KMS-11 (cell line): ENCODE data around the gene TMEM42.
"Not testable (repeated sequence)": the region's sequence is repeated elsewhere in the genome, so short reads cannot be mapped to it uniquely, and the experiment has no call there.

Experiments used
- H2AFZ ChIP-seq: fragments of 200-600 bp; sonication (generic); 2 replicates; pipeline ENCODE4 v1.6.1; 2016; ENCODE audit warnings: antibody characterized with exemption, mixed run types, low read depth
- H3K27ac ChIP-seq: fragments of 200-600 bp; sonication (generic); 2 replicates; pipeline ENCODE4 v1.6.1; 2016; ENCODE audit warnings: mild to moderate bottlenecking, mixed run types
- H3K27me3 ChIP-seq: fragments of 200-600 bp; sonication (generic); 2 replicates; pipeline ENCODE4 v1.6.1; 2017; ENCODE audit warnings: mild to moderate bottlenecking, low read depth, mixed run types, moderate library complexity; ENCODE audit not compliant: insufficient read depth
- H3K36me3 ChIP-seq: fragments of 200-600 bp; sonication (generic); 2 replicates; pipeline ENCODE4 v1.6.1; 2017; ENCODE audit warnings: mild to moderate bottlenecking, mixed run types; ENCODE audit not compliant: insufficient read depth
- H3K4me1 ChIP-seq: fragments of 200-600 bp; sonication (generic); 2 replicates; pipeline ENCODE4 v1.6.1; 2016; ENCODE audit warnings: mild to moderate bottlenecking, low read depth, mixed run types; ENCODE audit not compliant: poor library complexity, severe bottlenecking
- H3K4me2 ChIP-seq: fragments of 200-600 bp; sonication (generic); 2 replicates; pipeline ENCODE4 v1.7.0; 2016; ENCODE audit warnings: mild to moderate bottlenecking, mixed run types
- H3K4me3 ChIP-seq: fragments of 200-600 bp; sonication (generic); IDR thresholded peaks from 2 replicates; pipeline ENCODE4 v1.6.1; 2017; ENCODE audit warnings: low read depth, low read length, mixed read lengths; ENCODE audit not compliant: insufficient read depth
- H3K79me2 ChIP-seq: fragments of 200-600 bp; sonication (generic); 2 replicates; pipeline ENCODE4 v1.6.1; 2016; ENCODE audit warnings: low read depth, mixed run types; ENCODE audit not compliant: insufficient read depth
- H3K9ac ChIP-seq: fragments of 200-600 bp; sonication (generic); 2 replicates; pipeline ENCODE4 v1.6.1; 2016; ENCODE audit warnings: mild to moderate bottlenecking, mixed run types
- H4K20me1 ChIP-seq: fragments of 200-600 bp; sonication (generic); 2 replicates; pipeline ENCODE4 v1.6.1; 2016; ENCODE audit warnings: mild to moderate bottlenecking, mixed run types; ENCODE audit not compliant: insufficient read depth
- TF ChIP-seq, protein P1 (sequence below): fragments of 200-600 bp; sonication (generic); conservative IDR thresholded peaks from 2 replicates; pipeline ENCODE4 v1.6.1; 2017; ENCODE audit warnings: low read depth, mild to moderate bottlenecking, antibody characterized with exemption, low read length, moderate library complexity, mixed read lengths

TMEM42 gene

DNA sequence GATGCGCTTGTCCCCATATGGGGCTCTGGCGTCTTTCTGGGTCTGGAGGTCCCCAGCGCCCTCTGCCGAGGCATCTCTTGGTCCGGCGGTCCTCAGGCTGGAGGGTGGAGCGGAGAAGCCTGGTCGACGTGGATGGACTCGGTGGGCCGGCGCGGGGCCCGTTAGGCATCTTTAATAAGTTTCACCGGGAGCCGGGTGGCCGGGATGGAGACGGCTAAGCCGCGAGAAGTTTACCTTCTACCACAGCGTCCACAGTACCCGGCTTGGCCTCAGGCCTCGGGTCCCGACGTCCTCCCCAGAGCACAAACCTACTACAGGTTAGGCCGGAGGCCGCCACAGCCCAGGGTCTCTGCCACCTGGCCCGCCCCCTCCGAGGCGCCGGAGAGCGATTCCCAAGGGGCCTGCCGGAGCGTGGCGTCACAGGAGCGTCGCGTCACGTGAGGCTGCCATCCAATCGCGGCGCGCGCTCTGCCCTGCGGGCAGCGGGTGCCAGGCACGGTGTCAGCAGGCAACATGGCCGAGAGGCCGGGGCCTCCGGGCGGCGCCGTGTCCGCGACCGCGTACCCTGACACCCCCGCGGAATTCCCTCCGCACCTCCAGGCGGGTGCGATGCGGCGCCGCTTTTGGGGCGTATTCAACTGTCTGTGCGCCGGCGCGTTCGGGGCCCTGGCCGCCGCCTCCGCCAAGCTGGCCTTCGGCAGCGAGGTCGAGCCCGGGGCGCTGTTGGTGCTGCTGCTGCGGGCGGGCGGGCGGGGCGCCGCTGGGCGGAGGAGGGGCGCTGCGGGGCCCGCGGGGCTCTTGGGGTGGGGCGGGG lies at the start of gene TMEM42:
TMEM42 (plus strand) TSS at position 501 of the 814 bp plus-strand sequence; CDS start at position 514, 13 bp downstream.
- Histone ChIP-seq H3K27me3 (no peaks in the 10 kb centered on the region), H2AFZ (peak within 1 kb of the TSS; percentile 57), H3K27ac (peak within 1 kb of the TSS; percentile 58), H3K9ac (peak within 1 kb of the TSS; percentile 76; the same call in 1 of the 2 replicates), H3K79me2 (no peaks in the 10 kb centered on the region), H3K36me3 (no peaks in the 10 kb centered on the region), H3K4me2 (peak within 1 kb of the TSS; percentile 59), H4K20me1 (no peaks in the 10 kb centered on the region), H3K4me1 (peaks cover 43% of the 10 kb centered on the region), H3K4me3 (peak within 1 kb of the TSS; percentile 42)
- TF ChIP-seq, protein P1, sequence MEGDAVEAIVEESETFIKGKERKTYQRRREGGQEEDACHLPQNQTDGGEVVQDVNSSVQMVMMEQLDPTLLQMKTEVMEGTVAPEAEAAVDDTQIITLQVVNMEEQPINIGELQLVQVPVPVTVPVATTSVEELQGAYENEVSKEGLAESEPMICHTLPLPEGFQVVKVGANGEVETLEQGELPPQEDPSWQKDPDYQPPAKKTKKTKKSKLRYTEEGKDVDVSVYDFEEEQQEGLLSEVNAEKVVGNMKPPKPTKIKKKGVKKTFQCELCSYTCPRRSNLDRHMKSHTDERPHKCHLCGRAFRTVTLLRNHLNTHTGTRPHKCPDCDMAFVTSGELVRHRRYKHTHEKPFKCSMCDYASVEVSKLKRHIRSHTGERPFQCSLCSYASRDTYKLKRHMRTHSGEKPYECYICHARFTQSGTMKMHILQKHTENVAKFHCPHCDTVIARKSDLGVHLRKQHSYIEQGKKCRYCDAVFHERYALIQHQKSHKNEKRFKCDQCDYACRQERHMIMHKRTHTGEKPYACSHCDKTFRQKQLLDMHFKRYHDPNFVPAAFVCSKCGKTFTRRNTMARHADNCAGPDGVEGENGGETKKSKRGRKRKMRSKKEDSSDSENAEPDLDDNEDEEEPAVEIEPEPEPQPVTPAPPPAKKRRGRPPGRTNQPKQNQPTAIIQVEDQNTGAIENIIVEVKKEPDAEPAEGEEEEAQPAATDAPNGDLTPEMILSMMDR, result no peak

DNA sequence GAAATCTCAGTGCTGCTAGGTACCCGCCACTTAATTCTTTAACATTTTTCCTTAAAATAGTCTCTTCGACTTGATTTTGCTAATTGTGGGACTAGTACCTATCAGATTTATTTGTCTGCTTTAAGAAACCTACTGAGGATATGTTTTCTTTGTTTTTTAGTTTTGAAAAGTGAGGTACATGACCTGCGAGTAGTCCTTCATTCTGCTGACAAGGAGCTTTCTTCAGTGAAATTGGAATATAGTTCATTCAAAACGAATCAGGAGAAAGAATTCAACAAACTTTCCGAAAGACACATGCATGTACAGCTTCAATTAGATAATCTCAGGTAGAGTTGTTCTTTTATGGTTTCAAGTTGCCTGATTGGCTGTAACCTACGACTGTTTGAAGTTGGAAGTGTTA lies 47.0 kb upstream of the TMEM42 start:
- Histone ChIP-seq H2AFZ (no peak overlapping the region), H3K27me3 (no peaks in the 10 kb centered on the region), H3K9ac (no peak overlapping the region), H3K36me3 (no peaks in the 10 kb centered on the region), H3K4me1 (no peaks in the 10 kb centered on the region), H3K79me2 (no peaks in the 10 kb centered on the region), H3K4me2 (no peak overlapping the region), H3K4me3 (no peak overlapping the region), H4K20me1 (no peaks in the 10 kb centered on the region), H3K27ac (no peak overlapping the region)
- TF ChIP-seq, protein P1, result no peak

DNA sequence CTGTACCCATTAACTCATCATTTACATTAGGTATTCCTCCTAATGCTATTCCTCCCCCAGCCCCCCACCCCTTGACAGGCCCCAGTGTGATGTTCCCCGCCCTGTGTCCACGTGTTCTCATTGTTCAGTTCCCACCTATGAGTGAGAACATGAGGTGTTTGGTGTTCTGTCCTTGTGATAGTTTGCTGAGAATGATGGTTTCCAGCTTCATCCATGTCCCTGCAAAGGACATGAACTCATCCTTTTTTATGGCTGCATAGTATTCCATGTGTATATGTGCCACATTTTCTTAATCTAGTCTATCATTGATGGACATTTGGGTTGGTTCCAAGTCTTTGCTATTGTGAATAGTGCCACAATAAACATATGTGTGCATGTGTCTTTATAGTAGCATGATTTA lies 45.4 kb upstream of the TMEM42 start:
- H3K36me3 ChIP-seq, H4K20me1 ChIP-seq, H3K9ac ChIP-seq, H3K79me2 ChIP-seq, H3K4me1 ChIP-seq, H3K4me3 ChIP-seq, H3K27me3 ChIP-seq, H2AFZ ChIP-seq, H3K4me2 ChIP-seq, H3K27ac ChIP-seq: not testable (repeated sequence)

DNA sequence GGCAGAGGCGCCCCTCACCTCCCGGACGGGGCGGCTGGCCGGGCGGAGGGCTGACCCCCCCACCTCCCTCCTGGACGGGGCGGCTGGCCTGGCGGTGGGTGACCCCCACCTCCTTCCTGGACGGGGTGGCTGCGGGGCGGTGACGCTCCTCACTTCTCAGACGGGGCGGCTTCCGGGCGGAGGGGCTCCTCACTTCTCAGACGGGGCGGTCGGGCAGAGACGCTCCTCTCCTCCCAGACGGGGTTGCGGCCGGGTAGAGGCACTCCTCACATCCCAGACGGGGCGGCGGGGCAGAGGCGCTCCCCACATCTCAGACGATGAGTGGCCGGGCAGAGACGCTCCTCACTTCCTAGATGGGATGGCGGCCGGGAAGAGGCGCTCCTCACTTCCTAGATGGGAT lies 40.5 kb upstream of the TMEM42 start:
- H3K9ac ChIP-seq, H3K4me2 ChIP-seq, H4K20me1 ChIP-seq, H2AFZ ChIP-seq, H3K36me3 ChIP-seq, H3K27me3 ChIP-seq, H3K27ac ChIP-seq, H3K4me3 ChIP-seq, H3K79me2 ChIP-seq: not testable (repeated sequence)
- H3K4me1 ChIP-seq, result peaks cover 12% of the 10 kb centered on the region

DNA sequence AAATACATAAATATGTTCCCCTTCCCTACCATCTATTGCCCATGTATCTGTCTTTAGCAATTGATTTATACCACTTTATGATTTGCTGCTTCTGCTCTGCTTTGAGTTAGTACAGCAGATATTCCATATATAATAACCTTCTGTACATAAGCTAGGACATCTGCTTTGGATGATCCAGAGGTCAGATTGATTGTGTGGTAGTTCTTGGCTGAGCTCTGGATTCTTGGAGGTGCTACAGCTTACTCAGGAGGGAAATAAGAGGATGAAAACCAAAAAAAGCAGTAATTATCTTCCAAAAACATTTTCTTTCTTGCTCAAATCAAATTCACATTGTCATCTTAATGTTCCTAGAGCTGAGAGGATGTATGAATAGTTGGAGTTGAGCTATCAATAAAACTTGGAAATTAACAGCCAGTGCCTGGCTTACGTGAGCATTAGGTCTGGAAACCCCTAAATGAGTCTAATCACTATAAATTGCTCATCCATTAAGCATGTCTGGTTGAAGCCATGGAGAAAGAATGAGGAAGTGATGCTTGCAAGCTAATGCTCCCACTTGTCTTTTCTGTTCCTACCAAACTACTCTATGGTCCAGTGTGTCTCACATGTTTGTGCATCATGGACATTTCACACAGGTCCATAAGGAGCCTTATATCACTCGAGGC lies 36.3 kb upstream of the TMEM42 start:
- peaks cover 3% of the 10 kb centered on the region; the same call in 1 of the 2 replicates for H3K36me3 ChIP-seq
- peaks cover 15% of the 10 kb centered on the region for H3K4me1 ChIP-seq
- no peak overlapping the region for H3K4me2 ChIP-seq
- no peaks in the 10 kb centered on the region for H3K79me2 ChIP-seq
- no peak overlapping the region for H2AFZ ChIP-seq
- H3K27ac ChIP-seq, result no peak overlapping the region
- H4K20me1 ChIP-seq, result no peaks in the 10 kb centered on the region
- no peak overlapping the region for H3K4me3 ChIP-seq
- TF ChIP-seq, protein P1, result no peak
- H3K9ac ChIP-seq, result no peak overlapping the region
- H3K27me3 ChIP-seq, result no peaks in the 10 kb centered on the region
